RWPE2 (cell line): ENCODE measurements around the gene VPS4A.

Source experiments
- ATAC-seq: fragments of 200-7000 bp; cut with Tn5 transposase; 3 replicates; pipeline ENCODE4 v1.9.1; 2021; ENCODE audit warnings: low read depth
- DNase-seq: peaks from one replicate; pipeline ENCODE4 v3.0.0-alpha.2; 2020; ENCODE audit warnings: low spot score
- H3K27ac ChIP-seq: fragments of 450-650 bp; 2 replicates; pipeline ENCODE4 v1.5.1; 2017; ENCODE audit warnings: mild to moderate bottlenecking; ENCODE audit not compliant: poor library complexity, severe bottlenecking
- H3K27me3 ChIP-seq: fragments of 250-450 bp; sonication (Bioruptor Pico); 2 replicates; pipeline ENCODE4 v1.5.1; 2021; ENCODE audit warnings: mild to moderate bottlenecking, moderate library complexity; ENCODE audit not compliant: insufficient read depth, poor library complexity, severe bottlenecking
- H3K36me3 ChIP-seq: fragments of 250-450 bp; sonication (Bioruptor Pico); 2 replicates; pipeline ENCODE4 v1.5.1; 2020; ENCODE audit warnings: low read depth, mild to moderate bottlenecking, moderate library complexity
- H3K4me1 ChIP-seq: fragments of 250-450 bp; sonication (Bioruptor Pico); 2 replicates; pipeline ENCODE4 v1.5.1; 2021; ENCODE audit warnings: mild to moderate bottlenecking, moderate library complexity; ENCODE audit not compliant: insufficient read depth, poor library complexity, severe bottlenecking
- H3K4me3 ChIP-seq: fragments of 250-450 bp; sonication (Bioruptor Pico); 2 replicates; pipeline ENCODE4 v1.5.1; 2021; ENCODE audit warnings: mild to moderate bottlenecking, moderate library complexity; ENCODE audit not compliant: severe bottlenecking
- H3K9me3 ChIP-seq: fragments of 250-450 bp; sonication (Bioruptor Pico); 2 replicates; pipeline ENCODE4 v1.5.1; 2021; ENCODE audit warnings: mild to moderate bottlenecking, moderate library complexity; ENCODE audit not compliant: severe bottlenecking
- CTCF ChIP-seq: fragments of 450-650 bp; IDR thresholded peaks from one replicate; pipeline ENCODE4 v1.5.1; 2017; ENCODE audit warnings: mild to moderate bottlenecking, moderate library complexity; ENCODE audit not compliant: poor library complexity, severe bottlenecking

Gene VPS4A

GRCh38 chr16:69324013-69324531, 12.9 kb downstream of the VPS4A start:
- TF ChIP-seq CTCF = no peak
- Histone ChIP-seq H3K4me3 (no peak overlapping the region), H3K9me3 (no peaks in the 10 kb centered on the region), H3K27ac (no peak overlapping the region), H3K36me3 (peaks cover 98% of the 10 kb centered on the region), H3K27me3 (no peaks in the 10 kb centered on the region), H3K4me1 (peaks cover 13% of the 10 kb centered on the region)
- no peak; the same call in 2 of the 3 replicates for ATAC-seq
- DNase-seq = no peak

GRCh38 chr16:69324585-69325253, 13.6 kb downstream of the VPS4A start:
- ATAC-seq = no peak
- no peak overlapping the region for H3K27ac ChIP-seq
- peaks cover 13% of the 10 kb centered on the region for H3K4me1 ChIP-seq

GRCh38 chr16:69325784-69326171, 14.6 kb downstream of the VPS4A start:
- H3K4me3 ChIP-seq = no peak overlapping the region
- DNase-seq (peak; percentile 38), ATAC-seq (no peak)
- no peak overlapping the region for H3K27ac ChIP-seq
- H3K27me3 ChIP-seq = no peaks in the 10 kb centered on the region
- H3K36me3 ChIP-seq = peaks cover 81% of the 10 kb centered on the region
- no peak for TF ChIP-seq CTCF
- H3K4me1 ChIP-seq = peaks cover 13% of the 10 kb centered on the region
- H3K9me3 ChIP-seq = no peaks in the 10 kb centered on the region

More at GRCh38 chr16:69324585-69325253, 13.6 kb downstream of the VPS4A start:
- no peak for DNase-seq
- Histone ChIP-seq H3K4me3 (no peak overlapping the region), H3K27me3 (no peaks in the 10 kb centered on the region), H3K9me3 (no peaks in the 10 kb centered on the region), H3K36me3 (peaks cover 91% of the 10 kb centered on the region)
- TF ChIP-seq CTCF = no peak

GRCh38 chr16:69326172-69326873, 15.2 kb downstream of the VPS4A start:
- H3K27me3 ChIP-seq = no peaks in the 10 kb centered on the region
- no peak overlapping the region for H3K27ac ChIP-seq
- ATAC-seq (no peak), DNase-seq (peak; percentile 17)
- no peaks in the 10 kb centered on the region for H3K9me3 ChIP-seq
- no peak overlapping the region for H3K4me3 ChIP-seq
- H3K36me3 ChIP-seq = peaks cover 79% of the 10 kb centered on the region
- no peak for TF ChIP-seq CTCF
- H3K4me1 ChIP-seq = peaks cover 13% of the 10 kb centered on the region
